Activated CD4-positive, alpha-beta T cell treated with anti-CD3 and anti-CD28 coated beads, Interleukin-2, Interleukin-6, amounts not matched to agents 100 ng/mL and 50 ng/mL, durations not matched to agents 16 hours and 8 hours (primary cell): Measurements from ENCODE around the gene TMEM132A.
A peak's percentile ranks its signal among the peaks of the same experiment; 100 is the strongest.
"Not testable (repeated sequence)": the region's sequence is repeated elsewhere in the genome, so short reads cannot be mapped to it uniquely, and the experiment has no call there.

ENCODE experiments used
- DNase-seq: peaks from one replicate; pipeline ENCODE4 v3.0.0-alpha.2; 2020

The TMEM132A gene

GRCh38 chr11:60905551-60906113, 18.6 kb upstream of the TMEM132A start:
- peak; percentile 37 for DNase-seq

DNA sequence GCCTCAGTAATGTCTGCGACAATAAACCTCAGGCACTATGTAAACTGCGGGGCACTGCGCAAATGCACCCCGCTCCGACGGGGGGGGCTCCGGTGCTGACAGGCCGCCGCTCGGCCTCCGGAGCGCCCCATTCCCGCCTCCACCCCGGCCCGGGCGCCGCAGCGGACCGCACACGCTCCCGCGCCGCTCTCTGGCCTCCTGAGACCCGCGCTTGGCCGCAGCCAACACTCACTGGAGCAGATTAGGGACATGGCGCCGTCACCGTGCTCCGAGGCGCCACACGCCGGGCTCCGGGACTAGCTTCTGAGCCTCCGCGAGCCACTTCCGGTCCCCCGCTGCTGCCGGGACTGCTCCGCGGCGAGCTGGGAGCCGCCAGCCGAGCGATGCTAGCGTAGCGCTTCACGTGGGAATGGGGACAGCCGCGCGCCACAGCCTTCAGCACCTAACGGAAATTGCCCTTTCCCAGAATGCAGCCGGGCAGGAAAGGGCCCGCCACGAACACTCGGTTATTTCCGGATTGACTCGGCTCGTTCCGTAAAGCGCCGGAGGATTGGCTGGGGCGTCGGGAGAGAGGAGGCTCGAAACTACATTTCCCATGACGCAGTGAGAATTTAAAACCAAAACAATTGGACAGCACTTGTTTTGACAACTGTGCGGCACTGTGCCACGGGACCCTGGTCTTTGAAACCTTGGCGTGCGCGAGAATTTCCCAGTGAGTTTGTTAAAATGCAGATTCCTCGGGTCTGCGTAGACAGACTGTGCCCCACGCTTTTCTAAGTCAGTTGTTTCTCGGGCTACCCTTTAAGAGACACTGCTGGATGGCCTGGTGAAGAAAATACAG, 17.9 kb upstream of the TMEM132A start, which contains the start of gene PRPF19:
TSS of gene PRPF19 (minus strand) at position 454 of the 841 bp plus-strand sequence. CDS start at position 251, 203 bp downstream.
- DNase-seq, result peak; percentile 100

DNA sequence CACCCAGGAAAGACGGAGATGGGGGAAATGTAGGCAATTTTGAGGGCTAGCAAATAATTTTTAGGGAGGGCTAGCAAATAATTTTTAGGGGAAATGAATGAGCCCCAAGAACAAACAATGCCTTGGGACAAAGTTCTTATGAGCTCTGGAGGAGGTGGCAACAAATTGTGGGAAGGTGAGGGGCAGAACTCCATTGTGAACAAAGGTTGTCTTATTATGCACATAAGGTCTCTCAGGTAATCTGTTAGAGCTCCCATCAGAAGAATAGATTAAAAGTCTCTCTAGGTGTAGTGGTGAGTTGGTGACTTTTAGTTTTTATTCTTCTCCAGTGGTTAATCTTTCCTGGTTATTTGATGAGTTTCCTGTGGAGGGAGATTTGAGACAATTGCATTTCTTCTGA, 15.5 kb upstream of the TMEM132A start:
- DNase-seq, result no peak

DNA sequence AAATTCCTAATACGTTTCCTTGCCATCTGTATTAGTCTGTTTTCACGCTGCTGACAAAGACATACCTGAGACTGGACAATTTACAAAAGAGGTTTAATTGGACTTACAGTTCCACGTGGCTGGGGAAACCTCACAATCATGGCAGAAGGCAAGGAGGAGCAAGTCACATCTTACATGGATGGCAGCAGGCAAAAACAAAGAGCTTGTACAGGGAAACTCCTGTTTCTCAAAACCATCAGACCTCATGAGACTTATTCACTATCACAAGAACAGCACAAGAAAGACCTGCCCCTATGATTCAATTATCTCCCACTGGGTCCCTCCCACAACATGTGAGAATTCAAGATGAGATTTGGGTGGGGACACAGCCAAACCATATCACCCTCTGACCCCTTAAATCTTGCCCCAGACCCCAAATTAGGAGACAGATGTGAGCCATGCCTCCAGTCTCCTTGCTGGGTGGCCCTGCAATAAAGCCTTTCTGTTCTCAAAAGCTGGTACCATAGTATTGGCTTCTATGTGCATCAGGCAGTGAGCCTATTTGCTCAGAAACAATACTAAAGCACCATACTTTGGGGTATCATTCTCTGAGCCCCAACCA, 14.5 kb upstream of the TMEM132A start:
- DNase-seq, result not testable (repeated sequence)

GRCh38 chr11:60910281-60910687, 14.0 kb upstream of the TMEM132A start:
- DNase-seq, result no peak

DNA sequence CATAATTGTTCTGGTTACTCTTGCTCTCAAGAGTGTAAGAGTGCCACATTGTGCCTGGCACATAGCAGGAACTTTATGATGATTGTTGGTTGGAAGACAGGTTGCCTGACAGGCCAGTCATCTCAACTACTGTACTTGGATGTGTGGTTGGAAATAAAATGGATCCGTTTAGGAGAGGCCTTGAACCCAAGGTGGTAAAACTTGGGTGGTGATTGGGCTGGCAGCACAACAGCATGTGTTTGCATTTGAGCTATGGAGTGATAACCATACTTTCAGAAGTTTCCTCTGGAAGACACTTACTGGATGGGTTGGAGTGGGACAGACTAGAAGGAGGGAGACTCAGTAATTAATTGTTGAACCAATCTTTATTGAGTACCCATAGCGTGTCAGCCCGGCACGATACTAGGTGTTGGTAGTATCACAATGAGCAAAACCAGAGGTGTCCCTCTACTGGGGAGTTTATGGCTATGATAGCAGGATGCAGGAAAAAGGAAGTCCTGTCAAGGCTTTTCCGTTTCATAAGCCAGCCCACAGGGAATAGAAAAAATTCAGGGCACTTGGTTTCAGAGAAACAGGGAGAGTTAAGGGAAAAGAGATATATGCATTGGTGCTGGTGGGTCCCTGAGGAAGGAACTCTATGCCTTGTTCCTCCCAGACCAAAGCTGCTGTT, 13.4 kb upstream of the TMEM132A start:
- DNase-seq, result no peak

- DNase-seq, result no peak
Observed at GRCh38 chr11:60912223-60912850, 11.9 kb upstream of the TMEM132A start.

DNA sequence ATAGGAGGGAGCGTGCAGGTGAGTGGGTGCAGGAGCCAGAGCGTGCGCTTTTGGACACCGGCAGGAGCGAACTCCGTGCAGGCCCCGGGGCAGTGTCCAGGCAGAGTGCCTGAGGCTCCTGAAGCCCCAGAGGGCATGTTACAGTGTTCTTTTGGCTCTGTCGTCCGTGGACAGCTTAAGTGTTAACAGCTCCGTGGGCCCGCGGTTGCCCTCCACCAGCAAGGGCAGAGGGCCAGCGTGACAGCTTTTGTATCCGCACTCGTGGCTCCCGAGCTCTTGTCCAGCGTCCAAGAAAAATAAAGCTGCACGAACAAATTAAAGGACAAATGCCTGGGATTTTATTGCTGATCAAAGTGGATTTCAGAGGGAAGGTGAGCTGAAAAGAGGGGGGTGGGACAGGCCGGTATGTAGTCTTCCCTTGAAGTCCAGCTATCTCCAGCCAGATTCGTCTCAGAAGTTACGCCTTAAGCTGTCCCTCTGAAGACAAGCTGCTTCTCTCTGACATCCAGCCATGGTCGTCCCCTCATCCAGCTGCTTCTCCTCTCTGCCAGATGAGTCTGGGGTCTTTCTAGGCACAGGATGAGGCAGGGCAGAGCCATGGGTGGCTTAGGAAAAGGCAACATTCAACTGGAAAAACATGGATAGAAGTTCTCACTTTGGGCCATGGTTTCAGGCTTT, 11.3 kb upstream of the TMEM132A start:
- DNase-seq, result no peak

GRCh38 chr11:60913793-60914632, 10.2 kb upstream of the TMEM132A start, which contains the start of gene TMEM109:
Gene TMEM109 (plus strand): TSS chr11:60914158. CDS start chr11:60919694, 5,536 bp downstream.
- DNase-seq, result peak; percentile 94

- DNase-seq, result peak; percentile 49
Observed at GRCh38 chr11:60914633-60915247, 9.5 kb upstream of the TMEM132A start.

GRCh38 chr11:60915248-60915914, 8.9 kb upstream of the TMEM132A start:
- peak; percentile 89 for DNase-seq

DNA sequence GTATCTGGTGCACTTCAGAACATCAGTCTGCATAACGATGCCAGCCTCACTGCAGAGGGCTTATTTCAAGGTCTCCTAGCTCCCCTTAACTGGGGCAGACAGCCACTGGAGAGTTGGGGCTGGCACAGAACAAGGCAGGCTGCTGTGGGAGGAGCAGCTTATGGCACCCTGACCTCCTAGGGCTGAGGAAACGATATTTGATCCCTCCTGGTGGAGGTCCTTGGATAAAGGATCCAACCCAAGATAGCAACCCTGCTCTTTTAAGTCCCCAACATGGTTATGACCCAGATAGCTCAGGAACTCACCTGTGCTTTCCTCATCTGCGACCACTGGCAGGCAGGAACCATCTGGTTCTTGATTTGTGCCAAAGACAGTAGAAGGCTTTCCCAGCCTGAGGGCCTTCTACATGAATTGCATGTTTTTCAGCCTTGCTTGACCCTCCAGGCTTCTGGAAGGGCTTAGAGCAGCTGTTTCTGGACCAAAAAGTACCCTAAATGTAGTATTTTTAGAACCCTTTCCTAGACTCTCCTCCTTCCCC, 7.5 kb upstream of the TMEM132A start:
- DNase-seq, result no peak

GRCh38 chr11:60917267-60917666, 7.0 kb upstream of the TMEM132A start:
- DNase-seq, result no peak

DNA sequence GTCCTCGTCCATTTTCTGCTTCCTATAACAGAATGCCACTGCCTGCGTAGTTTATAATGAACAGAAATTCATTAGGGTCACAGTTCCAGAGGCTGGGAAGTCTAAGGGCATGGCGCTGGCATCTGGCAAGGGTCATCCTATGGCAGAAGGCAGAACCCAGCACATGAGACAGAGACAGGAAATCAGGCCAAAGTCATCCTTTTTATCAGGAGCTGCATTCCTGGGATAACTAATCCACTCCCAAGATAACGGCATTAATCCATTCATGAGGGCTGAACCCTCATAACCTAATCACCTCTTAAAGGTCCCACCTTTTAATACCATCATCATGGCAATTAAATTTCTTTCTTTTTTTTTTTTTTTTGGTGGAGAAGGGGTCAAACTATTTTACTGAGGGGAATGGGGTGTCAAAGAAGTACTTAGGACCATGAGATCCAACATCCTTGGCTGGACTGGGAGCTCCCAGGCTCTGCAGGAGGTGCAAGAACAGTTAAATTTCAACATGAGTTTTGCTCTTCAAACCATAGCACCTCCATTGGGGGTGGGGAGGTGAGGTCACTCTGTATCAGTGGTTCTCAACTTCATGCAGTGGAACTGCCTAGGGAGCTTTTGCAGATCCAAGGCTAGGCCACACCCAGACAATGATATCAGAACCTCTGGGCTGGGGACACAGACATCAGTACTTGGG, 5.9 kb upstream of the TMEM132A start:
- DNase-seq, result no peak

DNA sequence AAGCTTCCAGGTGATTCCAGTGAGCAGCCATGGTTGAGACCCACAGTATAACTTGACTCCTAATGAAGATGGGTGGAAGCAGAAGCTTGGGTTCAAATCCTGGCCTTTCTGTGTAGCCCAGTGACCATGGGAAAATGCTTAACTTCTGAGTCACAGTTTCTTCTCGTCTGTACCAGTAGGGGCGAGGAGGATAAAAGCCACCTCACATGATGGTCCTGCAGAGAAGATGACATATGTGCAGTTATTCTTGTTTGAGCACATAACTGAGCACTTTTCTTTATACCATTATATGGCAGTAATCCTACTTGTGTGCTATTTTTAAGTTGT, 5.4 kb upstream of the TMEM132A start:
- no peak for DNase-seq

DNA sequence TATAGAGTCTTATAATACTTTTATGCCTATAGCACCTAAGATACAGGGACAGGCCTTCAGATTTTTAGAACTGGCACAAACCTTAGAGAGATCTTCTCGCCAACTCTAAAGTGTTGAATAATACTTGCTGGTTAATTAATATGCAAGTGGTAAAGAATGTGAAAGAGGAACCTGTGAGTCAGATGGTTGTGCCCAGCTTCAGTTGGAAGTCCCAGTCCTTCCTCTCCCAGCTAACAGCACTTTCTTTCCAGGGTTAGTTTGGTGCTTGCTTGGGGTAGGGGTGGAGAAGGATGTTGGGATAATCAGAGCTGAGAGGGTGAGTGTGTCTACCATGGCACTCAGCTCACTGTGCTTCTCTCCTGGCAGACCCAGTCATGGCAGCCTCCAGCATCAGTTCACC, 4.9 kb upstream of the TMEM132A start:
- no peak for DNase-seq

- no peak for DNase-seq
Observed at GRCh38 chr11:60919956-60920355, 4.3 kb upstream of the TMEM132A start.

DNA sequence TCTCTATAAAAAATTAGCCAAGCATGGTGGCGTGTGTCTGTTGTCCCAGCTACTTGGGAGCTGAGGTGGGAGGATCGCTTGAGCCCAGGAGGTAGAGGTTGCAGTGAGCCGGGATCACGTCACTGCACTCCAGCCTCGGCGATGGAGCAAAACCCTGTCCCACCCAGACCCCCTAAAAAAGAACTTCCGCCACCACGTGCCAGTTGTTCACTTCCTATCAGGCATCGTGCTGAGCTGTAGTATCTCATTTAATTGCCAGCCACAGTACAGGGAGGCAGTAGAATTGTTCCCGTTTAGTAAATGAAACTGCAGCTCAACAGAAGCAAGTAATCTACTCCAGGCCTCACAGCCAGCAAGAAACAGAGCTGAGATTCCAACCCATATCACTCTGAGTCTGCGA, 3.0 kb upstream of the TMEM132A start:
- no peak for DNase-seq

DNA sequence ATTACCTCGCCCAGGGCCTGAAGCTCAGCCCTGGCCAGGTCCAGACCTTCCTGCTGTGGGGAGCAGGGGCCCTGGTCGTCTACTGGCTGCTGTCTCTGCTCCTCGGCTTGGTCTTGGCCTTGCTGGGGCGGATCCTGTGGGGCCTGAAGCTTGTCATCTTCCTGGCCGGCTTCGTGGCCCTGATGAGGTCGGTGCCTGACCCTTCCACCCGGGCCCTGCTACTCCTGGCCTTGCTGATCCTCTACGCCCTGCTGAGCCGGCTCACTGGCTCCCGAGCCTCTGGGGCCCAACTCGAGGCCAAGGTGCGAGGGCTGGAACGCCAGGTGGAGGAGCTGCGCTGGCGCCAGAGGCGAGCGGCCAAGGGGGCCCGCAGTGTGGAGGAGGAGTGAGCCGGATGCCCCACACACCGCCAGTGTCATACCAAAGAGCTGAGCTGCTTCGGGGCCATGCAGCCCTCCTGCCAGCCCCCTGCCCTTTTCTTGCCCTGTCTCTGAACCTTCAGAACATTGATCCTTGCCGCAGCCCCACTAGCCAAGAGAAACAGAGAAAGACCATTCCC, 2.4 kb upstream of the TMEM132A start:
- DNase-seq, result no peak
